CD14-positive monocyte (primary cell): Measurements from ENCODE around the gene SLC24A3. TPM values are rescaled to one million over a fixed set of nuclear protein-coding genes. Genes with fewer than 3 reads are reported as not detected.

ENCODE experiments used
- DNase-seq, 3 donors: peaks; one replicate each; pipeline ENCODE4 v3.0.0-alpha.2; 2011 to 2022
- H2AFZ ChIP-seq: 2 replicates; pipeline ENCODE4 v1.6.0; 2012; ENCODE audit warnings: mild to moderate bottlenecking, low read depth, low read length, inconsistent platforms; ENCODE audit not compliant: insufficient read depth, poor library complexity, severe bottlenecking
- H3K27ac ChIP-seq, 2 donors: 1 replicate in 1 of 2; 2 replicates in 1 of 2; pipeline ENCODE4 v1.5.1; 2012 to 2013; ENCODE audit warnings: low read length in 2 of 2, control low read depth in 1 of 2, inconsistent platforms in 1 of 2, low read depth in 1 of 2, mild to moderate bottlenecking in 1 of 2
- H3K27me3 ChIP-seq, 2 donors: one replicate each; pipeline versions ENCODE4 v1.6.0 to v1.6.1; 2011 to 2013; ENCODE audit warnings: low read length in 2 of 2; ENCODE audit not compliant: control insufficient read depth in 2 of 2, insufficient read depth in 2 of 2
- H3K36me3 ChIP-seq, 2 donors: replicated peaks in 1 of 2; 1 replicate in 1 of 2; 2 replicates in 1 of 2; pipeline versions ENCODE4 v1.5.1 to v1.6.1; 2012 to 2013; ENCODE audit warnings: low read length in 2 of 2, control low read depth in 1 of 2, inconsistent platforms in 1 of 2, mild to moderate bottlenecking in 1 of 2; ENCODE audit not compliant: insufficient read depth in 2 of 2, control insufficient read depth in 1 of 2
- H3K4me1 ChIP-seq, 2 donors: 1 replicate in 1 of 2; 2 replicates in 1 of 2; pipeline versions ENCODE4 v1.5.1 to v1.6.1; 2012 to 2013; ENCODE audit warnings: low read length in 2 of 2, control low read depth in 1 of 2, inconsistent platforms in 1 of 2, mild to moderate bottlenecking in 1 of 2, moderate library complexity in 1 of 2; ENCODE audit not compliant: insufficient read depth in 2 of 2, control insufficient read depth in 1 of 2
- H3K4me2 ChIP-seq: replicated peaks from 2 replicates; pipeline ENCODE3; 2012; ENCODE audit warnings: low read length, moderate library complexity, mild to moderate bottlenecking; ENCODE audit not compliant: poor library complexity, severe bottlenecking; ENCODE audit errors: extremely low read depth
- H3K4me3 ChIP-seq, 3 experiments: fragments of 200-600 bp in 1 of 3; sonication (generic) in 1 of 3; replicated peaks in 1 of 3; 1 replicate in 2 of 3; 2 replicates in 1 of 3; pipeline ENCODE4 v1.5.1; 2011 to 2013; ENCODE audit warnings: low read length in 3 of 3, mild to moderate bottlenecking in 3 of 3, control low read depth in 2 of 3, low read depth in 2 of 3, inconsistent platforms in 1 of 3, moderate library complexity in 1 of 3
- H3K79me2 ChIP-seq: 2 replicates; pipeline ENCODE4 v1.6.0; 2012; ENCODE audit warnings: mild to moderate bottlenecking, control low read depth, inconsistent platforms, low read length, moderate library complexity; ENCODE audit not compliant: insufficient read depth
- H3K9ac ChIP-seq: 2 replicates; pipeline ENCODE4 v1.6.0; 2017; ENCODE audit warnings: low read length, mild to moderate bottlenecking; ENCODE audit not compliant: insufficient read depth, poor library complexity, severe bottlenecking
- H3K9me3 ChIP-seq, 2 donors: replicated peaks in 1 of 2; 1 replicate in 1 of 2; 2 replicates in 1 of 2; pipeline versions ENCODE4 v1.5.1 to v1.6.1; 2012 to 2013; ENCODE audit warnings: low read length in 2 of 2, control low read depth in 1 of 2; ENCODE audit not compliant: control insufficient read depth in 1 of 2, insufficient read depth in 1 of 2
- H4K20me1 ChIP-seq: 2 replicates; pipeline ENCODE4 v1.6.0; 2012; ENCODE audit warnings: mild to moderate bottlenecking, low read length, control low read depth, moderate library complexity; ENCODE audit not compliant: insufficient read depth
- H3K27ac Mint-ChIP-seq, 7 donors: one replicate each; pipeline ENCODE4 v1.8.0; 2020; ENCODE audit warnings: mild to moderate bottlenecking in 7 of 7, mixed read lengths in 7 of 7, moderate library complexity in 6 of 7, inconsistent platforms in 2 of 7
- H3K27me3 Mint-ChIP-seq, 3 donors: one replicate each; pipeline ENCODE4 v1.8.0; 2021 to 2022; ENCODE audit warnings: low read depth in 3 of 3, mild to moderate bottlenecking in 3 of 3, mixed read lengths in 3 of 3, moderate library complexity in 3 of 3, inconsistent platforms in 1 of 3
- H3K36me3 Mint-ChIP-seq, 2 donors: one replicate each; pipeline ENCODE4 v1.8.0; 2020; ENCODE audit warnings: mixed read lengths in 2 of 2, inconsistent platforms in 1 of 2, mild to moderate bottlenecking in 1 of 2
- H3K4me1 Mint-ChIP-seq: one replicate; pipeline ENCODE4 v1.8.0; 2020; ENCODE audit warnings: mild to moderate bottlenecking, mixed read lengths
- H3K4me3 Mint-ChIP-seq, 2 donors: one replicate each; pipeline ENCODE4 v1.8.0; 2020; ENCODE audit warnings: mild to moderate bottlenecking in 2 of 2, mixed read lengths in 2 of 2, moderate library complexity in 1 of 2
- H3K9me3 Mint-ChIP-seq, 7 donors: one replicate each; pipeline ENCODE4 v1.8.0; 2020 to 2022; ENCODE audit warnings: mixed read lengths in 7 of 7, mild to moderate bottlenecking in 6 of 7, moderate library complexity in 6 of 7, inconsistent platforms in 2 of 7
- WGBS: methylation state at CpG from one replicate; pipeline ENCODE4 v1.1.5; 2013; ENCODE audit warnings: missing lambda C conversion rate; ENCODE audit not compliant: insufficient coverage; 5-methylcytosine and 5-hydroxymethylcytosine counted together
- intact Hi-C, 2 donors: fragments of 100-400 bp; cut with micrococcal nuclease; formaldehyde crosslinking; loops; one replicate each; pipeline versions ENCODE4 v1.15.0 to v1.15.1; 2023
- polyA plus RNA-seq, 3 donors: library from polyadenylated mRNA; depleted of rRNA in 1 of 3; unstranded in 2 of 3; stranded (reverse) in 1 of 3; fragments of 300-500 nt in 2 of 3; fragments of >200 nt in 1 of 3; fragmentation: Illumina TruSeq in 2 of 3; gene quantifications; 1 replicate in 2 of 3; 2 replicates in 1 of 3; pipeline ENCODE4 v1.2.3, GENCODE V29; 2012 to 2021
- TF ChIP-seq, protein P1 (sequence below): fragments of 200-600 bp; IDR thresholded peaks from one replicate; pipeline ENCODE4 v1.8.0; 2022; ENCODE audit warnings: antibody characterized with exemption, mild to moderate bottlenecking

SLC24A3 gene
- polyA plus RNA-seq, 3 donors = 0.04 to 0.08 TPM; not detected in 1

DNA sequence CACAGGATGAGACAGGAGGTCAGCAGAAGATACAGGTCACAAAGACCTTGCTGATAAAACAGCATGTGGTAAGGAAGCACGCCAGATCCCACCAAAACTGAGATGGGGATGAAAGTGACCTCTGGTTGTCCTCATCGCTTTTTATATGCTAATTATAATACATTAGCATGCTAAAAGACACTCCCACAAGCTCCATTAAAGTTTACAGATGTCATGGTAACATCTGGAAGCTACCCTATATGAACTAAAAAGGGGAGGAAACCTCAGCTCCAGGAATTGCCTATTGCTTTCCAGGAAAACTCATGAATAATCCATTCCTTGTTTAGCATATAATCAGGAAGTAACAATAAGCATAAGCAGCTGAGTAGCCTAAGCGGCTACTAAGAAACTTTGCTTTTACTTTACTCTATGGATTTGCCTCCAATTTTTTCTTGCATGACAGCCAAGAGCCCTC is 537.2 kb downstream of the SLC24A3 start:
- no CpG with 5 or more reads among the region's 3 CpGs for WGBS
- Histone ChIP-seq H3K36me3 (no peaks in the 10 kb centered on the region), H2AFZ (no peak overlapping the region), H3K4me3 (no peak overlapping the region), H4K20me1 (no peaks in the 10 kb centered on the region), H3K4me2 (no peak overlapping the region), H3K9me3 (peaks cover 0 to 3% of the 10 kb centered on the region in 2 donors), H3K27ac (no peak overlapping the region), H3K4me1 (peaks cover 10 to 11% of the 10 kb centered on the region in 2 donors), H3K9ac (no peak overlapping the region), H3K27me3 (no peaks in the 10 kb centered on the region), H3K79me2 (no peaks in the 10 kb centered on the region)
- Mint-ChIP-seq H3K9me3 (peaks cover 2 to 10% (median 8%) of the 10 kb centered on the region in 7 donors), H3K4me3 (no peak overlapping the region), H3K36me3 (no peaks in the 10 kb centered on the region), H3K27me3 (peaks cover 1 to 7% (median 5%) of the 10 kb centered on the region in 3 donors), H3K4me1 (peaks cover 12% of the 10 kb centered on the region), H3K27ac (no peak overlapping the region)
- DNase-seq = no peak
- TF ChIP-seq, protein P1, sequence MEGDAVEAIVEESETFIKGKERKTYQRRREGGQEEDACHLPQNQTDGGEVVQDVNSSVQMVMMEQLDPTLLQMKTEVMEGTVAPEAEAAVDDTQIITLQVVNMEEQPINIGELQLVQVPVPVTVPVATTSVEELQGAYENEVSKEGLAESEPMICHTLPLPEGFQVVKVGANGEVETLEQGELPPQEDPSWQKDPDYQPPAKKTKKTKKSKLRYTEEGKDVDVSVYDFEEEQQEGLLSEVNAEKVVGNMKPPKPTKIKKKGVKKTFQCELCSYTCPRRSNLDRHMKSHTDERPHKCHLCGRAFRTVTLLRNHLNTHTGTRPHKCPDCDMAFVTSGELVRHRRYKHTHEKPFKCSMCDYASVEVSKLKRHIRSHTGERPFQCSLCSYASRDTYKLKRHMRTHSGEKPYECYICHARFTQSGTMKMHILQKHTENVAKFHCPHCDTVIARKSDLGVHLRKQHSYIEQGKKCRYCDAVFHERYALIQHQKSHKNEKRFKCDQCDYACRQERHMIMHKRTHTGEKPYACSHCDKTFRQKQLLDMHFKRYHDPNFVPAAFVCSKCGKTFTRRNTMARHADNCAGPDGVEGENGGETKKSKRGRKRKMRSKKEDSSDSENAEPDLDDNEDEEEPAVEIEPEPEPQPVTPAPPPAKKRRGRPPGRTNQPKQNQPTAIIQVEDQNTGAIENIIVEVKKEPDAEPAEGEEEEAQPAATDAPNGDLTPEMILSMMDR = no peak
- intact Hi-C loops = loop anchor here in 1 of 2 donors (5.0 kb wide), 1 partner anchor 57 kb away; no protein-coding TSS in a partner anchor

DNA sequence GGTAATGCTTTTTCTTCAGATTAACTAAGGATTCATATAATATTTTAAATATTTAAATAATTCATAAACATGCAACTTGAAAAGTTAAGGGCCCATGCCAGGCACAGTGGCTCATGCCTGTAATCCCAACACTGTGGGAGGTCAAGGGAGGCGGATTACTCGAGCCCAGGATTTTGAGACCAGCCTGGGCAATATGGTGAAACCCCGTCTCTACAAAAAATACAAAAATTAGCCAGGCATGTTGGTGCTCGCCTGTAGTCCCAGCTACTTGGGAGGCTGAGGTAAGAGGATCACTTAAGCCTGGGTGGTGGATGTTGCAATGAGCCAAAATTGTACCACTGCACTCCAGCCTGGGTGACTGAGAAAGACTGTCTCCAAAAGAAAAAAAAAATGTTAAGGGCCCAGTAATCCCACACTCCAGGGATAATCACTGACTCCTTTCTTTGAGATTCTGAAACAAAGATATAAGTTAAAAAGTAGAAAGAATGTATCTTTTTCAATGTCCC is 537.7 kb downstream of the SLC24A3 start:
- H3K27ac ChIP-seq = no peak overlapping the region
- H3K9me3 Mint-ChIP-seq = peaks cover 2 to 9% (median 6%) of the 10 kb centered on the region in 7 donors
- intact Hi-C loops = no loop called here
- DNase-seq = no peak
- H3K9ac ChIP-seq = no peak overlapping the region
- no peak overlapping the region for H3K4me3 Mint-ChIP-seq
- no peaks in the 10 kb centered on the region for H3K36me3 Mint-ChIP-seq
- WGBS = 81% methylated on average over 3 of the region's 4 CpGs
- no peak overlapping the region for H2AFZ ChIP-seq
- peaks cover 10 to 11% of the 10 kb centered on the region in 2 donors for H3K4me1 ChIP-seq
- H3K79me2 ChIP-seq = no peaks in the 10 kb centered on the region
- no peak overlapping the region for H3K27ac Mint-ChIP-seq
- H3K9me3 ChIP-seq = peaks cover 0 to 3% of the 10 kb centered on the region in 2 donors
- H4K20me1 ChIP-seq = no peaks in the 10 kb centered on the region
- peaks cover 12% of the 10 kb centered on the region for H3K4me1 Mint-ChIP-seq
- TF ChIP-seq, protein P1 = no peak
- no peaks in the 10 kb centered on the region for H3K27me3 ChIP-seq
- no peak overlapping the region for H3K4me3 ChIP-seq
- no peaks in the 10 kb centered on the region for H3K36me3 ChIP-seq
- H3K27me3 Mint-ChIP-seq = peaks cover 3 to 9% (median 7%) of the 10 kb centered on the region in 3 donors
- H3K4me2 ChIP-seq = no peak overlapping the region
